Activated CD4-positive, alpha-beta T cell treated with anti-CD3 and anti-CD28 coated beads, Interleukin-2, Interleukin-4, amounts not matched to agents 100 ng/mL and 50 ng/mL, durations not matched to agents 16 hours and 8 hours (primary cell): ENCODE results near the gene MAP7D1.

ENCODE experiments used
- DNase-seq: peaks from one replicate; pipeline ENCODE4 v3.0.0-alpha.2; 2020; ENCODE audit warnings: low spot score

Gene MAP7D1

DNA sequence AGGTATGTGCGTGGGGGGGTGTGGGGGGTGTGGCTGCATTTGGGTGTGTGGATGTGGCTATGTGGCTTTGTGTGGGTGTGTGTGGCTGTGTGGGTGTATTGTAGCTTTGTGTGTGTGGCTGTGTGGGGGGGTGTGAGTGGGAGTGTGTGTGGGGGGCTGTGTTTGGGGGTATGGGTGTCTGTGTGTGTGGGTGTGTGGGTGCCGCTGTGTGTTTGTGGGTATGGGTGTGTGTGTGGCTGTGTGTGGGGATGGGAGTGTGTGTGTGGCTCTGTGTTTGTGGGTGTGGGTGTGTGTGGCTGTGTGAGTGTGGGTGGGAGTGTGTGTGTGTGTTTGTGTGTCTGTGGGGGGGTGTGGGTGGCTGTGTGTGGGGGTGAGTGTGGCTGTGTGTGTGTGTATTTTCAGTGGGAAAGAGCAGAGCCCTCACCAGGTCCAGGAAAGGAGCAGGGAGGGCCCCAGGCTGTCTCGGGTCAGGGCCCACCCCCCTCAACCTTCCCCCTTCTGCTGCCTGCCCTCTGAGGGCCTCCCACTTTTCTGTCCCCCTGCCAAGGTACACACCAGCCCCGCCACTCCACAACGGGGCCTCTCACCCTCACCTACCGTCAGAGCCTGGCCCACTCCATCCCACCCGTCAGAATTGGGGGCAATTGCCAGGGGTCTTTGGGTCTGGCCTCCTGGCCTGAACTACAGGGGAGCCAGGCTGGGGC, 29.0 kb upstream of the MAP7D1 start:
- no peak for DNase-seq

DNA sequence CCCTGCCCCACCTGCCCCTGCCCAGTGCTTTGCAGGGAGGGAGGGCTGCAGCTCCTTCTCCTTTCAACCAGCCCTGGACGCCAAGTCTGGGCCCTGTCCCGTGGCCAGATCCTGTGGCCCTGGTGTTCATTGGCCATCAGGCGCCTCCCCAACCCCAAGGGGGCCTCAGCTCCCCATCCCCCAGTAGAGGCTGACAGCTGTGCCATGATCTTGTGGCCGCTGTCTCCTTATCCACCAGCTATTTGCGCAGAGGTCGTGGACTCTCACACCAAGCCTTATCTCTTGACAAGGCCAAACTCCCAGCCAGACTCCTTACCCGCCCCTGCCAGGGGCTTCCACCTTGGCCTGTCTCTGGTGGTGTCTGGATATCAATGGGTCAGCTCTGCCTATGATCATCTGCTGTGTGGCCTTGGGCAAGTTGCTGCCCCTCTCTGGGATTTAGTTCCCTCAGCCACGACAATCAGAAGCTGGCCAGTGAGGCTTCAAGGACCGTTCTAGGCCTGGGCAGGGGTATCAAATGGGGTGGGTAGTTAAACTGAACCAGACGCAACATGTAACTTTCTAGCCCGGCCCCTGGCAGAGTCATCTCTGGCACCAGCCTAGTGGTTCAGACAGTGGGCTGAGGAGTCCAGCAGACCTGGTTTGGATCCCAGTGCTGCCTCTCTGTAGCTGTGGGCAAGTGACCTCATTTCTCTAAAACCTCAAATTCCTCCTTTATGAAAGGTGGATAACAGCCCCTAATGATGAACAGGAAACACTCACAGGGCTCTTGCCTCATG, 27.6 kb upstream of the MAP7D1 start:
- no peak for DNase-seq

DNA sequence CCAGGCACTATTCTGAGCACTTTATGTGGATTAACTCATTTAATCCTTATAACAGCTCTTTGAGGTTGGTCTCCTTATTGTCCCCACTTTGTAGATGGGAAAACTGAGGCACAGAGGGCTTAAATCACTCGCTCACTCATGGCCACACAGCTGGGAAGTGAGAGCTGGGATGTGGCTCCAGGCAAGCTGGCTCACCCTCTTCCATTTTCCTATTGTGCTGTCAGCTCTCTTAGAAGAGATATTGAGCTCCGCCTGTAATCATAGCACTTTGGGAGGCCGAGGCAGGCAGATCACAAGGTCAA, 27.1 kb upstream of the MAP7D1 start:
- no peak for DNase-seq

DNA sequence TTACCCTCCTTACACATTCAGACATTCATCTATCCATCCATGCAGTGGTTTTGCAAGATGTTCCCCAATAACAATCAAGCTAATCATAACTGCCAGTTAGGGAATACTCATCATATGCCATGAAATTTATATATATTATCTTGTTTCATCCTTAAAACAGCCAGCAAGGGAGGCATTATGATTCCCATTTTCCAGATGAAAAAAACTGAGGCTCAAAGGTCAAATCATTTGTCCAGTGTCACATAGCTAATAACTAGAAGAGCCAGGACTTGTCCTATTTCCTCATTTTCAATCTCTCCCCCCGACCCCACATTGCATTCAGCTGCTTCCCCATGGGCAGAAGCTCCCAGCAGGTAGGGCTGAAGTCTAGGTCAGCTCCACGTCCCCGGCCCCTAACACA, 23.9 kb upstream of the MAP7D1 start:
- no peak for DNase-seq

DNA sequence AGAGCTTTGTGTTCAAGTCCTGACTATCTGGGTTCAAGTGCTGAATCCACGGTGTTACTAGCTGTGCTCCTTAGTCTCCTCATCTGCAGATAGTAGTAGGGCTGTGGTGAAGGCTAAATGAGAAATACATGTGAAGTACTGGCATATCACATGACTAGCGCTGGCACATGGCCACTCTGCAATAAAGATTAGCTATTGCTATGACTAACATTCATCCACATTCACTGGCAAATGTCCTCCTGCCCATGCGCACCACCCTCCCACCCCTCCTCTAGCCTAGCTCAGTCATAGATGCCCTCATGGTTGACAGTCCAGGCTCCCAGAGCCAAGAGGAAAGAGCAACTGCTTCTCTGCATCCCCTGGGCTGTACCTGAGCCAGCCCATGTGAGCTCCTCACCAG, 22.5 kb upstream of the MAP7D1 start:
- DNase-seq = no peak

DNA sequence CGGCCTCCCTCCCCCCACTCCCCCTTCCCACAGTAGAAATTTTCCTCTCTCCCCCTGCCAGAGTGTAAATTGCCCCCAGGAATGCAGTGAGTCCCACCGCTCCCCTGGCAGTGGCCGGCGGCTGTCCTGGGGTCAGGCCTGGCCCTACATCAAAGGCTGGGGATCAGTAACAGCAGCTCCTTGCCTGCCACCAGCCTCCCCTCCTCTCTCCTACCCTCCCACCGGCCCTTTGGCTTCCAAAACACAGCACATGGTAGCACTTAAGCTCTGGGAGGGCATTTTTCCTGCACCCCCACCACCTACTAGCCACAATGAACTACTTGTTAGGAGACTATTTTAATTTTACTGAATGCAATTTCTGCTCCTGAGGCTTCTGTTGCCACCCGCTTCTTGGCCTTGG, 21.9 kb upstream of the MAP7D1 start:
- no peak for DNase-seq

DNA sequence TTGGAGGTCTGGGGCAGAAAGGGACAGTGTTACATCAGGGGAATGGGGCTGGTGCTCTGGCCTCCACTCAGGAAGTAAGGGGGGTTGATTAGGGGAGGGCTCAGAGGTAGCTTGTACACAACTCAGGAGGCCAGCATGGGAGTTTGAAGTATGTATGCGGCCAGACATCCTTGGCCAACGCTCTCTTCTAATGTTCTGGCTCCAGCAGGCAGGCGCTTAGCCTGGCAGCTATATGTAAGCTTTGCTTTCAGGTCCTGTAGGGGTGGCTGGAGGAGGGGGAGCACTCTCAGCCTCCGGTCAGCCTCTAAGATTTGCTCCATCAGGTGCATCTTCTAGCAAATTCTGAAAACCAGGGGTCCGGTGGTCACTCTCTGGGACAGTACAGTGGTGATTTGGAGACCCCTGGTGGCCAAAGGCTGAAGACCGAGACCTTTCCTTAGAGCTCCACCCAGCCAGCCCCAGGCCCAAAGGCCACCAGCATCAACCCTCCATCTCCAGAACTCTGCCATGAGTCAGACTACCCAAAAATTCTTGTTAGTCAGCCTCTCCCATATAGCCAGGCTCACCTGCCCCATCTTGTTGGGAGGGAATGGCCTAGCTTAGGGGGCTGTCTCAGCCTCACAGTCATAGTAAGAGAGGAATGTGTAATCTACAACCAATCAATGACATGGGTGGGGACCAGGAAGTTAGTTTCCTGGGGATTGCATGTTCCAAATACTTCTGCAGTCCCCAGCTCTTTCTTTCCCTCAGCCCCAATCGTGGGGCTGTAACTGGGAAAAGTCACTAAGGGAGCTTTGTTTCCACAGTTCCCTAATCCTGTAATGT, 21.2 kb upstream of the MAP7D1 start:
- no peak for DNase-seq

DNA sequence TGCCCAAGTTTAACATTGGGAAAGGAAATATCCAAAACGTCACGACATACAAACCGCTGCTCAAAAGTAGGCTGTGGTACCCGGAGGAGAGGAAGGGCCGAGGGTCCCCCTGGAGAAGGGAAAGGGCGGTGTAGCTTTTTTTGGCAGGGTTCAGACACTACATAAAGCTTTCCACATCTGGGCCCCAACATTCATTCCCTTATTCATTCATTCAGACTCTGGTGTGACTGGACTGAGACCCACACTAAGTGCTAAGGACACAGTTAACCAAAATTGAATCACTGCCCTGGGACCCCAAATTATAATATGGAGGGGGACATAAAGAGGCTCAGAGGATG, 20.7 kb upstream of the MAP7D1 start:
- no peak for DNase-seq

DNA sequence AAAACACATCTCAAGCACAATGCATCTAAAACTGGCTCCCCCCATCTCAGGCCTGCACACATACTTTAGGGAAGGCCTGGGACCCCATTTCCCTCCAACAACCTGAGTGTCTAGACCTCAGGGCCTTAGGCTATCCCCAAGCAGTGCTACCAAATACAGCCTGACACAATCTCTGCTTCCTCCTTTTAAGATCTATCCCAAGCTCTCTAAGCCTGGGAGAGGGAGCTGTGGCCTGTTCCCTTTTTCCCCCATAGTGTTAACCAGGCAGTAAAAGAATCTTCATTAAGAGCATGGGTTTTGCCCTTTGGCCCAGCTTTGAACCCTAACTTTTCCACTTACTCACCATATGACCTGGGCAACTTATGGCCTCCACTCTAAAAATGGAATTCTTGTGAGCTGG, 20.2 kb upstream of the MAP7D1 start:
- no peak for DNase-seq

DNA sequence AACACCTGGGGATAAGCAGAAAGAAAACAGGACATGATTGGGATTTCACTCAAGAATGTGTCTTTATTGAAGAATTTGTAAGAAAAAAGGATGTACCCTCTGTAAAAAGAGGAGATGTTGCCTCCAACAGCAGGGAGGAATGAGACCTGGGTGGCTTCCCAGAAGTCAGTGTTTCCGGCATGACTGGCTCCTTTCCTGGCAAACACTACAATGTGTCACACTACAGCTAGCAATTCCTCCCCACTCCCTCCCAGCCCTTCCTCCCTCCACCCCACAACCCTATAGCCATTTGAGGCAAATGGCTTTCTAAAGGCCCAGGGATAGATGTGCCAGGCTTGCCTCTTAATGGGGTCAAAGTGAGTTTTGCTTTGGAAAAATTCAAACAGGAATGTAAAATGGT, 19.4 kb upstream of the MAP7D1 start:
- DNase-seq = no peak

DNA sequence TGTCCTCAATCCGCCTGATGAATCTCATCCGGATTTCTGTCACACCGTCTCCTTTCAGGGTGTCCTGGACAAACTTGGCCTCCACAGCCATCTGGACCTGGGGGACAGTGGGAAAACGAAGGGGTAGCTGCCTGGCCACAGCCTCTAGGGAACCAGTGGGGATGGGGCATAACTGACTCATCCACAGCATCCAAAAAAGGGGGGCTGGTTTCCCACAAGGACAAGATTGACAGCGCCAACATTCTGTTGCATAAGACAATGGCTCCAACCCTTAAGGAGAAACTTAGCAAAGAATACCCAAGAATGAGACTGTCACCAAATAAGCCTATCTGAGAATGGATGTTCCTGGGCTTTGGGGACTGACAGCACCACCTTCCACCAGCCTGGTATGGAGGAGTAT, 18.7 kb upstream of the MAP7D1 start:
- no peak for DNase-seq

DNA sequence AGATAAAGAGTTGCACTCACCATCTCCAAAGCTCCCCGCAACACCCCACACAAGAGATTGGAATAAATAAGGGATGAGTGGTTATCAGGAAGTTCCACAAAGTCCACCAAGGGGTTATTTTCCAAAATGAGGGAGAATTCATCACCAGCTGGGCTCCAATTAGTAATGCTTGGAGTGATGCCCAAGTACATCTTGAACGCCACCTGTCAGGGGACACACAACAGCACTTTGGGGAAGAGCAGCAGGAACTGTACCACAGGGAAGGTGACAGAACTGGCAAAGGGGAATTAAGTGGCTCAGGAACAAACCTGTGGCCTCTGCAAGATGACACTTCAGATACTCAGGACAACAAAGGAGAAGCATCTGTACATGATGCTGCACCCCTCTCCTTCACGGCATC, 18.2 kb upstream of the MAP7D1 start:
- no peak for DNase-seq

DNA sequence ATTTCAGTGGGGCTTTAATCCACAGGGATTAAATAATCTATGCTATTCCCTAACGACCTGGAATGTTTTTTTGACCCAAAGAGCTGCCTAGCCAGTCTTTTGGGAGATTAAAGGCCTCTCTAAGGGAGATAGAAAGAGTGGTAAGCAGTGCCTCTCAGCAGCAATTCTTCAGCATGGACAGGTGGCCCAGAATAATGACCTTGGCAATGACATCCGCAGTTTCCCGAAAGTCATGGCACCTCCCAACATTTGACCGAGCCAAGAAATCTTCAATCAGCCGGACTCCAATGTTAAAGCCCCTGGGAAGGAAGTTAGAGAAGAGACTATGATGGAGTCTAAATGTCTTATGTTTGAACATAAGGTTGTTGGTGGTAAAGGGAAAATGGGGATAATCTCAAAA, 16.4 kb upstream of the MAP7D1 start:
- no peak for DNase-seq

DNA sequence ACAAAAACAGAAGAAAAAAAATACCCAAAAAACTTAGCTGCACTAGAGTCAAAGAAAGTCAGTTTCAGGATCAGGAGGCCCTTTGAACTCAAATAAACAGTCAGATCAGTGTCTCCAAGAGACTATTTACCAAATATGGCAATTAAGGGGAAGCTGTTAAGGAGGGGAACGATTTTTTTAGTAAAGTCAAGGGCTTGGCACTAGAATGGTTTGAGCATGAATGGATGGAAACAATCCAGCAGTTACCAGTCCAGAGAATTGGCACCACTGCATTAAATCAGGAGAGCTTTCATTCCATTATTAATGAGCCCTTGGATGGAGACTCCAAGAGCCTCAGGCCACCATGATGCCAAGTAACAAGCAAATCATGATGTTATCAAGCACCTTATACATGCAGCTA, 13.8 kb upstream of the MAP7D1 start:
- no peak for DNase-seq

DNA sequence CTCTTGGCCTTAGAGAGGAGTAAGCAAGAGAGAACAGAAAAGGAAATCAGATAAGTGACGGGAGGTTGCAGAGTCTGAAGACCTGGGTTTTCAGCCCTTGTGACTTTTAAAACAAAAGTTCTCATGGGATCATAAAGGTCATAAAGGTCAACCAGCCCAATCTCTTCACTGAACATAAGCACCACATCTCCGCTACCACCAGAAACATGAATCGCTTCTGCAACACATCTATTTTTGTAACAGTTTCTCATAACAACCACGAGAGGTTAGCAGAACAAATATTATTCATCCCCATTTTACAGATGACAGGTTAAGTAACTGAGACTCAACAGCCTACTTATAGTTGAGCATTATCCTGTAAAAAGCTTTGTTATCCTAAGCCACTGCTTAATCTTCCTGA, 12.5 kb upstream of the MAP7D1 start:
- no peak for DNase-seq

DNA sequence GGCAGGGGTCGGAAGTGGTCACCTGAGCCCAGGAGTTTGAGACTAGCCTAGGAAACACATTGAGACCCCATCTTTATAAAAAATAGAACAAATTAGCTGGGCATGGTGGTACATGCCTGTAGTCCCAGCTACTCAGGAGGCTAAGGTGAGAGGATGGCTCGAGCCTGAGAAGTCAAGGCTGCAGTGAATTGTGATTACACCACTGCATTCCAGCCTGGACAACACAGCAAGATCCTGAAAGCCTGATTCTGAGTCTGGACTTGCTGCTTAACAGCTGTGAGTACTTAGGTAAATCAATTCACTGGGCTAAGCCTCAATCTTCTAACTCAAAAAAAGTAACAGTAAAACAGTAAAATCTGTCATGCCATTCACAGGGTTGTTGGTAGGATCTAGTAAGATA, 11.5 kb upstream of the MAP7D1 start:
- DNase-seq = no peak

DNA sequence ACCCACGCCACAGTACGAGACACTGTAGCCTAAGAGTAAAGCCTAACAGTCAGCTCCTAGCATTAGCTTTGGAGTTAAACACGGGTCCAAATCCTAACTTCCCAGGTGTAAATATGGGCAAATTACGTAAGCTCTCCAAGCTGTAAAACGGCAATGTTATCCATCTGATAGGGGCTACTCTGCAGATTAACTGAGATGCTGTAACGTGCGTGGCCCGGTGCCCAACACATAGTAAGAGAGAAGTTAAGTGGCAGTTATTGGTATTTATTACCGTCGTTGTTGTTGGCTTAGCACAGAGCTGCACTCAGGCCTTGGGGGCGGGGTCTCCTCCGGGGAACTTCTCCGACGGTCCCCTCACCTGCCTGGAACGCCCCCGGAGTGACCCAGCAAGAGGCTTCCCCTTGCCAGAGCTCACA, 7.1 kb upstream of the MAP7D1 start:
- no peak for DNase-seq

DNA sequence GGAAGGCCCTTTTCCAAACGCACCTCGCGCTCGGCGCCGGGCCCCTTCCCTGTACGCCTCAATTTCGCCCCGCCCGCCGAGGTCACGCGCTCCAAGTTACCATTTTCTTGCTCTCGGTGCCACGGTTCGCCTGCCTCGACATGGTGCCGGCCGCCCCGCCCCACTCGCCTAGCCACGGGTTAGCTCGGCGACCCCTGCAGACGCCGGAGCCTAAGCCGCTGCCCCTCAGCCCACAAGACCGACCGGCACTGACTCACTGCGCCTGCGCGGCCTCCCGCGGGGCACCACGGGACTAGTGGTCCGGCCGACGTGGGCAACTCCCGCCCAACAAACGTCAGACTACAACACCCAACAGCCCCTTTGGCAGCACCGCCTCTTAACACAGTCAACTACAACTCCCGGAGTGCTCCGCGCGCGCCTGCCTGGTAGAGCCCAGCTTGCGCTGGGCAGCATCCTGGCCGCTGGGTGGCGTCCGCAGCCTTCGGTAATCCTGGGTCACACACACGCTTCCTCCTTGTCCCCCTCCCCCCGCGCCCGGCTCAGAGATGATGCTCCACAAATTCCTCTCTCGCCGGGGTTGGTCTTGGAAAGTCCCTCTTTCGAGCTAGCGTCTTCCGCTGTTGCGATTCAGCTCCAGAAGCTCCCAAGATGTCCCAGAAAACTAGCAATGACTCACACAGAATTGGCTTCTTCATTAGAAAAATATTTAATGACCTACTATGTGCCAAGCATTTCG, 6.6 kb upstream of the MAP7D1 start, which contains the start of gene TRAPPC3:
TRAPPC3 (minus strand) TSS at position 250 of the 736 bp plus-strand sequence; CDS start at position 142, 108 bp downstream.
- peak; percentile 100 for DNase-seq

DNA sequence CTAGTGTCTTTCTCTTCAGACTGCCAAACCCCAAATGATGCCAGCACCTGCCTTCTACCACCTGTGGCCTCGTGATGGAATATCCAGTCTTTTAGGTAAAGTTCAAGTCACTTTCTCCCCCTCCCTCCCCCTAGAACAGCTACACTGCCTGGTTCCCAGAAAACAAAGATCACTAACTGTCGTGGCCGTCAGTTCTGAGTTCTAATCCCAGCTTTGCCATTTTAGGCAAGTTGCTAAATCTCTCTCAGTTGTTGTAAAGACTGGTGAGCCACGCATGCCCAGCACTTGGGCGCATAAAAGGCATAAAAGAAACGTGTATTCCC, 6.0 kb upstream of the MAP7D1 start:
- DNase-seq = no peak

DNA sequence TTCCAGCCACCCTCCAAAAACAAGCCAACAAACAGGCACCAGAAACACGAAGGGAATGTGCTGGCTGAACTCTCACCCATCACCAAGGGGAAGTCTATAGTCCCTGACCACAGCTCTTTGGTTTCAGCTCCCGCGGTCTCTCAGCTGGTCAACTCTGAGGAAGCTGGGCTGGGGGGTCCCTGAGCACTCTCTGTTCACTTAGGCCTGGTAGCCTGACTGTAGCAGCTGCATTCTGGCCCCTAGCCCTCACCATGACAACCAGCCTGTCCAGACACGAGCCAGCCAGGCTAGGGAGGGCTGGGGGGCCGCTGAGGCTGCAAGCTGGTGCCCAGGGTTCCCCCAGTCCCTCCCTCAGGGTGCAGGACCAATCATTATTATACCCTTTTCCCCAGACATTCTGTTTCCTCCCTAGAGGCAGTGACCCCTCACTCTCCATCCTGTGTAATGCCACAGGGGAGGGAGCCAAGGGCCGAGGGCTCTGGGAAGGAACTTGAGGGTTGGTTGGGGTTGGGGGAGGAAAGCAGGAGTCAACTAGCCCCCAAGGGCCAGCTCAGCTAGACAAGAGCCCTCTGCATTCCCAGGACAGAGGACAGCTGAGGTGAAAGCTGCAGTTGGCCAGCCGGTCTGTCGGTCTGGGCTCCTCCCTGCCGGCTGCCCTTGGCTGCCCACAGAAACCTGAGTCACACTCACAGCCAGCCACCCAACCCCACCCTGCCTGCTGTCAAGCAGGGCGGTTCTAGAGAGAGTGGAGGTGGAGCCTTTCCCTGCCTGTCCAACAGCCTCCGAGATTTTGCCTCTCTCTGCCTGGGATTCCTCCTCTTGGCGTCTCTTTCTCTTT, 5.4 kb upstream of the MAP7D1 start:
- peak; percentile 88 for DNase-seq

DNA sequence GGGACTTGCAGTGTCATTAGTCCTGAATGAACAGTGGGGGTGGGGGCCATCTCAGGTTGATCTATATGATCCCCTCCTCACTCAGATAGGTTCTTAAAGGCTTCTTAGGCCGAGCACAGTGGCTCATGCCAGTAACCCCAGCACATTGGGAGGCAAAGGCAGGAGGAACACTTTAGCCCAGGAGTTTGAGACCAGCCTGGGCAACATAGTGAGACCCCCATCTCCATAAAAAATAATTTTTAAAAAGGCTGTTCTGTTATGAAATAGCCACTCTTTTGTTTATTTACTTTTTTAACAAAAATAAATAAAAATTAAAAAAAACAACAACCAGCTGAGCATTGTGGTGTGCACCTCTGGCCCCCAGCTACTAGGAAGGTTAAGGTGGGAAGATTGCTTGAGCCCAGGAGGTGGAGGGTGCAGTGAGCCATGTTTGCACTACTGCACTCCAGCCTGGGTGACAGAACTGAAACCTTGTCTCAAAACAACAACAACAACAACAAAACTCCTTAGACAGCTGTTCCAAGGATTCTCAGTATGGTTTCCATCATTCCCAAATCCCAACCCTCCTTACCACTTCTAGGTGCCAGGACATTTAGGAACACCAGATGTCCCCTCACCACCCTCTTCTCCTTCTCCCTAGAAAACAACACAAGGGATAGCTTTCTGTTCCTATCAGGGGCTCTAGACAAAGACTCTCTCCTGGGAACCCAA, 4.7 kb upstream of the MAP7D1 start:
- DNase-seq = no peak
